Activated CD4-positive, alpha-beta T cell treated with anti-CD3 and anti-CD28 coated beads, Interleukin-10, Interleukin-2, amounts not matched to agents 100 ng/mL and 50 ng/mL, durations not matched to agents 16 hours and 8 hours (primary cell): ENCODE results near the gene OTOA.
"Not testable (repeated sequence)": the region's sequence is repeated elsewhere in the genome, so short reads cannot be mapped to it uniquely, and the experiment has no call there.

Experiments used
- DNase-seq: peaks from one replicate; pipeline ENCODE4 v3.0.0-alpha.2; 2020

OTOA gene

DNA sequence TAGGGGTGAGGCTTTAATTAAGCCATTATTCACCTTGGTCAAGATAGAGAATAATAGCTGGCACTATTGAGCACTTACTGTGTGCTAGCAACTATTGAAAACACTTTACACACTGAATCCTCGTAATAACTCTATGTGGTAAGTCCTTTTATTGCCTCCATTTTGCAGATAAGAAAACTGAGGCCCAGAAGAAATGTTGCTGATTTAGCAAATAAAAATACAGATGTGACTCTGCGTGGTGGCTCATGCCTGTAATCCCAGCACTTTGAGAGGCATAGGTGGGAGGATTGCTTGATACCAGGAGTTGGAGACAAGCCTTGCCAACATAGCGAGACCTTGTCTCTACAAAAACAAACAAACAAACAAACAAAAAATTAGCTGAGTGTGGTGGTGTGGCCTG is 19.4 kb downstream of the OTOA start:
- DNase-seq = no peak

GRCh38 chr16:21684199-21684598 is 20.4 kb downstream of the OTOA start:
- DNase-seq = peak; percentile 39

DNA sequence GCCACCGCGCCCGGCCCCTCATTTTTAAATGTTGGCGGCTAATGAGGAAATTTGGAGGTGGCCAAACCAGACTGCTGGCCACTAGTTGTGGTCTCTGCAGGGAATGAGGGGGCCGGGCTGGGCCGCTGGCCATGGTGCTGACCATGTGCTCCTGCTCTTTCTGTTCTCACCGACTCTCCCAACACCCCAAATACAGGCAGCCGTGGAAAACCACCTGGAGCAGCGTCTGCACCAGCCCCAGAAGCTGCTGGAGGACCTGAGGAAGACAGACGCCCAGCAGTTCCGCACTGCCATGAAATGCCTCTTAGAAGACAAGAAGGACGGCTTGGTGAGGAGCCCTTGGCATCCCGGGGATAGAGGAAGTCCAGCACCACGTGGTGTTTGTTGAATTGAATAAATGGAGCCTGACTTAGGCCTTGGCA is 21.3 kb downstream of the OTOA start:
- DNase-seq = no peak

DNA sequence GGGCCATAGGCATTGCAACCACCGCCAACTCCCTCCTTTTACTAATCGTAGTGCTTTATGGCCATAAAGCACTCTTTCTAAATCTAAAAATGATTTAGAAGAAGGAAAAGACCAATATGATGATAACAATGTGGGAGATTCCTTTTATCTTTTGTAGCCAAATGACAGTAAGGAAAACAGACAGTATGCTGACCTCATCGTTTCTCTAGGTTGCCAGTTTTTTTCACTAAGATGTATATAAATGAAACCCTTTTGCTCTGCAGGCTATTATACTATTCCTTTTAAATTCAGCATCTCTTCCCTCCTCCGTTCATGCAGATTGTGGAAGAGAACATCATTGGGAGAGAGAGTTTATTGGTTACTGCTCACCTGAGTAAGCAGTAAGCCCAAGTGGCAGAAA is 25.3 kb downstream of the OTOA start:
- no peak for DNase-seq

- not testable (repeated sequence) for DNase-seq
Measured at GRCh38 chr16:21690967-21691366, 27.2 kb downstream of the OTOA start.

GRCh38 chr16:21694609-21695008 is 30.8 kb downstream of the OTOA start:
- no peak for DNase-seq

DNA sequence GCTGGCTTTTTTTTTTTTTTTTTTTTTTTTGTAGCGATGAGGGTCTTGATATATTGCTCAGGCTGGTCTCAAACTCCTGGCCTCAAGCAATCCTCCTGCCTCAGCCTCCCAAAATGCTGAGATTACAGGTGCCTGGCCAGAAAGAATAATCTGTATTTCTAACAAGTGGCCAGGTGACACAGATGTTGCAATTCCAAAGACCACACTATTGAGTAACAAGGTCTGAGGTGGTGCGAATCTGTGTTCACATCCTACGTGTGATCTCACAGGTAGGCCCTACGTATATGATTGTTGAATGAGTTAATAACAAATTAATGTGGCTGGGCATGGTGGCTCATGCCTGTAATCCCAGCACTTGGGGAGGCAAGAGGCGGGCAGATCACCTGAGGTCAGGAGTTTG is 33.3 kb downstream of the OTOA start:
- no peak for DNase-seq

DNA sequence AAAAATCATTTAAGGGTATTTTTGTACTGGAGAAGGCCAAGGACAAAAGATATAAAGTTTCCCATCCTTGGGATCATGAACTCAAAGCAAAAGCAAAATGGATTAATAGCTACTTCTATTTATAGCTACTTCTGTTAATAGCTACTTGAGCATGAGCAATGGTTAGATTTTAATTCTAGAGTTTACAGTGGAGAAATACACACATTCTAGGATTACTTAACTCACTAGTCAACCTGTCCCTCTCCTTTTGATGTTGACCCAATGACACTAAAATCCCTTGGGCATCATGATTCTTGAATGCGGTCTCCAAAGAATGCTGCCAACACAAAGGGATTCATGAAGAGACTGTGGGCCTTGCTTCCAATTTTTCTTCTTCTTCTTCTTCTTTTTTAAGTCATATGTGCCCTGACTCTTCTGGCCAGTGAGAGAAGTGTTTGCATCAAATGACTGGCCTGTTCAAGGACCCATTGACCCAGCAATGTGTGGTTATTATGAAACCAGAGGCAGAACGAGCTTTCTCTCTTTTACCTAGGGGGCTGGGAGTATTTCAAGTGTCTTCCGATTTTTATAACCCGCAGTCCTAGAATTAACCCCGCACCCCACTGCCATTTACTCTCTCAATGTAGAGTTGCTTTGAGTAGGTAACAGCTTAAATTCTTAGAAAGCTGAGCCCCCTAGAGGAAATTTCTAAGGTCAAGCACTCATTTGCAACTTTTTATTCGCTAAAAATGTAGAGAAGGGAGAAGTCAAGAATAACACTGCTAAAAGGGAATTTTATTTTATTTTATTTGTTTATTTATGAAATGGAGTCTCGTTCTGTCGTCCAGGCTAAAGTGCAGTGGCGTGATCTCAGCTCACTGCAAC is 34.6 kb downstream of the OTOA start:
- no peak for DNase-seq

- DNase-seq = no peak
Measured at GRCh38 chr16:21701271-21701670, 37.5 kb downstream of the OTOA start.

GRCh38 chr16:21702276-21702675 is 38.5 kb downstream of the OTOA start:
- no peak for DNase-seq

DNA sequence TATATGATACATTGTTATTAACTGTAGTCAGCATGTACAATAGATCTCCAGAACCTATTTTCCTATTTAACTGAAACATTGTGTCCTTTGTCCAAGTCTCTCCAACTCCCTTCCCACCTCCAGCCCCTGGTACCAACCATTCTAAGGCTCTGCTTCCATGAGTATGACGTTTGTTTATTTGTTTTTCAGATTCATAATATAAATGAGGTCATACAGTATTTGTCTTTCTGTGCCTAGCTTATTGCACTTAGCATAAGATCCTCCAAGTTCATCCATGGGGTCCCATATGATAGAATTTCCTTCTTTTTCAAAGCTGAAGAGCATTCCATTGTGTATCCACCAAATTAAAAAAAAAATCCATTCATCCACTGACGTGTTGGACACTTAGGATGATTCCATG is 39.4 kb downstream of the OTOA start:
- DNase-seq = no peak

DNA sequence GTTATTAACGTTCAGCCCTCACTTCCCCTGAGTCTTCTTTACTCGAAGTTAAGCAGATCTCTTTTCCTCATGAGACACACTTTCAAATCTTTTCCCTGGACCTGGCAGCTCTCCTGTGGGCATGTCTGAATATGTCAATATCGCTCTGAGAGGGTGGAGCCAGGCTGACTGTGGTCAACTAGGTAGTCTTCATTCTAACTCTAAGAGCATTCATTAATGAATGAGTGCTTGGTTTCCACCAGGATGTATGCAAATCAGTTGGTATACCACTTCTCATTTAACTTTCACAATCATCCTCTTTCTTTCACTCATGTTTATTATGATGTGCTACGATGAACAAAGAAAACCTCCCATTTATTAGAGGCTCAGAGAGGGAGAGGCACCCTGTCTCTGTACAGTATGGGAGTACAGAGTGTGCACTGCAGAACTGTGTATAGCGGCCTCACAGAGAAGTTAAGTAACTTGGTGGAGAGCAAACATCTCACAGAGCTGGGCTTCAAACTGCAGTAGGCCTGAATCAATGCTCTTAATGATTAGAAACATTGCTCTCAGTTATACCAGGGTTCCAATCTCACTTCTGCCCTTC is 39.9 kb downstream of the OTOA start:
- no peak for DNase-seq

DNA sequence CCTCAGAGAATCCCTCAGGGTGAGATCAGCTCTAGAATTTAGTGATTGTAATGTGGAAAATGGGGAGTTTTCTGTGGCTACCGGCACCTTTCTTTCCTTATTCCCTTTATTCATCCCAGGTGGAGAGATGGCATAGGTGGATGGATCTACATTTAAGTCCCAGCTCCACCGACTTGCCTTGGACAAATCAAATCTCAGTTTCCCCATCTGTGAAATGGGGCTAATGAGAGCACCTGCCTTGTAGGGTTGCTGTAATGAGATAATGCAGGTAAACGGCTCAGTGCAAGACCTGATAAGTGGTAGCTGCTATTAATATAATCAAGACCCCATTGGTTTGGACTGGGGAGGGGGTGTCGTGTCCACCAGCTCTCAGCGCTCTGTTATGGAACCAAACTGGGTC is 40.5 kb downstream of the OTOA start:
- no peak for DNase-seq

DNA sequence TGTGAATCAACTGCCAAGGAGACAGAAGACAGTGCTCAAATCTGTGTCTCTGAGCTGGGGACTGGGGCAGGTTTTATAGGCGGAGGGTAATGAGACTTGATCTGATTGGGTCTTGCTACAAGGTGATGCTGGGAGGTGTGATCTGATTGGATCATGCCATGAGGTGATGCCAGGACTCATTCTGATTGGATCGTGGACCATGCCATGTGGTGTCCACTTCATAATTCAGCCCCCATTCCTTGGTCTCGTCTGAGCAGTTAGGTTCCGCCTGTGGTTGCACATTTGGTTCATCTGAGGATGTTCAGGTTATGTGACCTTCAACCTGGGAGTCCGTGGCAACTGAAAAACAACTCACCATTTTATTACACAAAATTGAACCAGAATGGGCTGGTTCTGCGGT is 41.0 kb downstream of the OTOA start:
- DNase-seq = no peak

DNA sequence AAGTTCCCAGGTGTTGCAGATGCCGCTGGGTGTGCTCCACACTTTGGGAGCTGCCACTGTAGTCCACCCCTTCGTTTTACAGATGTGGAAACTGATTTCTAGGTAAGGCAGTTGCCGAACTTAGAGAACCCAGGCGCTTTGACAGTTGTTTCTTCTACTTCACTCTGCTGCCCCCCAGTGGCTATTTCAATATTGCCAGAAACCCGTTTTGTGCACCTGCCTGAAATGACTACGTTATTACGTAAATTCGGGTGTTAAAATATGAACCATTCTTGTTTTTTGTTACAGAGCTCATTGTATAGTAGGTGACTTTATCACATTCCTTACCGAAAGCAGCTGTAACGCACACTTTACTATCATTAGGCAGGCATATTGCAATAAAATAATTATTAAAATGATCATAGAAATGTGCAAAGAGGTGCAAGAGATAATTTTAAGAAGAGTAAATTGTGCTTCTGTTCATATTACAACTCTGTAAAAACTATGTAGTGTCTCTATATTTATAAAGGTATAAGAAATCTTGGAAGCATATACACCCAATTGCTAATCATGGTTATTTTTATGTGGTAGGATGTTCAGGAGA is 44.9 kb downstream of the OTOA start:
- DNase-seq = peak; percentile 89

GRCh38 chr16:21710938-21711337 is 47.2 kb downstream of the OTOA start:
- no peak for DNase-seq

DNA sequence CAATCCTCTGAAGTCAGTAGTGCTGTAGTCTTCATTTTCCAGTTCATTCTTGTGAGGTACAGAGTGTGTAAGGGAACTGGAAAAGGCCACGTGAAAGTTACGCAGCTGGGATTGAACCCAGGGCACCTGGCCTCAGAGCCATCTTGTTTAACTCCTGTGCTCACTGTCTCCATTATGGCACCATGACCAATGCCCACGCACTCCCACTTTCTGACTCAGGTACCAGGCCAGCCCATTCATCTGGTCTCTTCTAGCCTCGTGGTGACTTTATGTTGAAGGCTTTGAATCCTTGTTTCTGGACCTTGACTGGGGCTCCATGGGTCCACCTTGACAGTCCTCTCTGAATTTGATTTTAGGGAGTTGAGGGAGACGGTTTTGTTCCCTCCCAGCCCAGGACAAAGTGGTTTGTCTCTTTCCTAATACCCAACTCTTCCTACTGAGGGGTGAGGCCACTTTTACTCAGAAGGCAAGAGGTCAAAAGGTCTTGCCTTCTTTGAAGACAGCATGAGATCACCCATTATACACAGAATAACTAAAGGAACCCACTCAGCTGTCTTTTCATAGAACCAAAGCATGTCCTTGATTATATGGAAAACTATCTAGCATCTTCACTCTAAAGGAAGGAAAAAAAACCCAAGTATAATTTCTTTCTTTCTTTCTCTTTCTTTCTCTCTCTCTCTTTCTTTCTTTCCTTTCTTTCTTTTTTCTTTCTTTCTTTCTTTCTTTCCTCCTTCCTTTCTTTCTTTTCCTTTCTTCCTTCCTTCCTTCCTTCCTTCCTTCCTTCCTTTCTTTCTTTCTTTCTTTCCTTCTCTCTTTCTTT is 50.0 kb downstream of the OTOA start:
- DNase-seq = no peak

- DNase-seq = not testable (repeated sequence)
Measured at GRCh38 chr16:21714369-21714618, 50.5 kb downstream of the OTOA start.

- no peak for DNase-seq
Measured at GRCh38 chr16:21717608-21718007, 53.8 kb downstream of the OTOA start.

DNA sequence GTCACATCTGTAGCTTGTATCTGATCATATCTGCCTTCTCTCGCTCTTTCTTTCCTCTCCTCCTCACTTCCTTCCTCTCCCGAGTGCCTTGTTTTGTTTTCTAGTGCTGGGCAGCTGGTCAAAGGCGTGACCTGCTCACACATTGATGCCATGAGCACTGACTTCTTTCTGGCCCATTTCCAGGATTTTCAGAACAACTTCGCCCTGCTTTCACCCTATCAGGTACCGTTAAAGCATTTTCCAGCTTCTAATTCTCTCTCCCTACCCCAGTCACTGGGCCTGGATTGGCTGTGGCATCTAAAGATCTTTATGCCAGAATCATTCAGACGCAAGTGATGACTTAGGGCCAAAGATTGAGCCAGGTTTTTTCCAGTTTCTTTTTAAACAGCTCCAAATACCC is 55.5 kb downstream of the OTOA start:
- no peak for DNase-seq

- DNase-seq = no peak
Measured at GRCh38 chr16:21720533-21720932, 56.8 kb downstream of the OTOA start.

- DNase-seq = no peak
Measured at GRCh38 chr16:21722771-21723455, 59.1 kb downstream of the OTOA start.

DNA sequence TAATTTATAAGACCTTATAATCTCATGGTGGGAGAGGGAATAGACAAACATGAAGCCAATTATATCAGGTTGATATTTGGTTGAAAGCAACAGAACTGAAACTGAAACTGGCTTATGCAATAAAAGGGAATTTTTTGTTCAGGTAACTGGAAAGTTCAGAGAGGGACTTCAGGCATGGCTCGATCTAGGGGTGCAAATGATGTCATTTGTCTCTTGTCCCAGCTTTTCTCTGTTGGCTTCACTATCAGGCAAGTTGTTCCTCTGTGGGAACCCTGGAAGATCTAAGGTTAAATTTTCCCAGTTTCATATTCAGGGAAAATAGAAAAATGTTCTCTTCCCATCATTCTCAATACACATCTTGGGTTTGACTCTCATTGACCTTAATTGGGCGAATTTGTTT is 59.8 kb downstream of the OTOA start:
- DNase-seq = no peak
